ENCODE measurements around the gene MBD6.

MBD6 gene

DNA sequence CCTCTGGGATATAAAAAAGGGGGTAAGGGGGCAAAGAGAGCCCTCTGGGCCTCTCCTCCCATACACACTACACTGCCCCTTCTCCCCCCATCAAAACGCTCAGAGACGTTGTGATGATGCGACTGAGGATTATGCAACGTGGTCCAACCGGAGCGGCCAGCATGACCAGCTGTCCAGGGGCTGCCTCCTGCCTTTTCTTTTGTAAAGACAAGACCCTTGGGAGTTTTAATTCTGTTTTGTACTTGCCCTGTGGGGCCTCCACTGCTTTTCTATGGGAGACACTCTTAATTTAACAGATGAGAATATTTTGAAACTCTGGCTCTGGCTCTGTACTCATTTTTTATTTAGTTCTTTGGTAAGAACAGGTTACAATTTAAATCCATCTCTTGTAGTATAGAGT, 7.2 kb downstream of the MBD6 start:
- DNase-seq, result no peak

DNA sequence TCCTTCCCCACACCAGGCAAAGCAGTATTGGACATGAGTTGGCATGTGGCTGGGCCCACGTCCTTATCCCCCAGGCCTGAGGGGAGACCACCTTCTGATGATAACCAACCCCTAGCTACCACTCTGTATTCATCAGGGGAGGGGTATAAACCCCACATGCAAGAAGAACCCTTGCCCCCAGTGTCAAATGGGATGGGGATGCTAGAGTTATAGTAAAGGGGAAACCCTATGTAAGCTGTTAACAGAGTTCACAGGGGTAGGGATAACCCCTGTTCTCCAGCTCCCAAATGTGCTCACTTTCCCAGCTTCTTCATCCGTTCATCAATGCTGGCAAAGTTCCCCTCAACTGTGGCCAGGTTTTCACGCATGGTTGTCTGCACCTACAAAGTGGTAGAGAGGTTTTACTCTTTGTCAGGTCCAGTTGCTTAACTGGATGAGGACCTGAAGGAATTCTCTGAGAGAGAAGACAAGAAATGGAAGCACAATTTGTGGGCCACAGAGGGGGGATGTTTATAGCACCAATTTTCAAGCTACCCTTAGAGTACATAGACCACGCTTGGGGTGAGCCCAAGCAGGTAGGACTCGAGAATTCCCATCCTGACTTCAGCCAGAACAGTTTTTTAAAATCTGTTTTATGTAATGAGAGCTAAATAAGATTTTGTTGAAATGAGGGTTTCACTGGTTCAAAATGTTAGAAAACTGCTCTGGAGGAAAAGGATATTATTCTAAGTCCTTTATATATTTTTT, 7.9 kb downstream of the MBD6 start:
- no peak for DNase-seq

DNA sequence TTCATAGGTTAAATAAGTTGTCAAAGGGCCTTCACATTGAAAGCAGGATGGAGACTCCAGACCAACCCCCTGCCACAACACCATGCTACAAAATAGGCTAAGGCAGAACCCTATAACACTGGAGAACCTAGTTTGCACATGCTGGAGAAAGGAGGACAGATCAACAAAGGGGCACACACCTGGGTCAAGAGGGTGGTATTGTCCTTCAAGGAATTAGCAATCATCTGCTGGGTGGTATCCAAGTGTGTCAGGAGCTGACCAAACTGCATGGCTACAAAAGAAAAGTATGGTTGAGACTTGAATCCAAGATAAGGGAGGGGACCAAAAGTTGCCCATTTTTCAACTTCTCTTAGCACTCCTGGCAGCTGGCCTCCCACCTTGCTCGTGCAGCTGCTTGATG, 9.2 kb downstream of the MBD6 start:
- DNase-seq, result no peak

DNA sequence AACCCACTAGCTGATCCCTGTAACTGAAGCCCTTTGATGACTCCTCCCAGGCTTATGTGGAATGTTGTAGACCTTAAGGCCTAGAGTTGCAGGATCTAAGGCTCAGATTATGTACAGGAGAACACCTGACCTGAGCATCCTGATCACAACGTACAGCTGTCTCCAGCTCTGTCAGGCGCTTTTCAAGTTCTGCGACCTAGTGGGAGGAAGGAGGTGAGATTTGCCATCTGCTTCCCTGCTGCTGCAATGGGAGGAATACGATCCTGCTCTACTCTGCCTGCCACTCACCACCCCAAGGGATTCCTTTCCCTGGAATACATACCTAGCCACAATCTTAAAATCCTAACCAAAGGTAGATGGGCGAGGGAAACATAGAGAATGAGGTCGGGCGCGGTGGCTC, 10.5 kb downstream of the MBD6 start:
- no peak for DNase-seq

DNA sequence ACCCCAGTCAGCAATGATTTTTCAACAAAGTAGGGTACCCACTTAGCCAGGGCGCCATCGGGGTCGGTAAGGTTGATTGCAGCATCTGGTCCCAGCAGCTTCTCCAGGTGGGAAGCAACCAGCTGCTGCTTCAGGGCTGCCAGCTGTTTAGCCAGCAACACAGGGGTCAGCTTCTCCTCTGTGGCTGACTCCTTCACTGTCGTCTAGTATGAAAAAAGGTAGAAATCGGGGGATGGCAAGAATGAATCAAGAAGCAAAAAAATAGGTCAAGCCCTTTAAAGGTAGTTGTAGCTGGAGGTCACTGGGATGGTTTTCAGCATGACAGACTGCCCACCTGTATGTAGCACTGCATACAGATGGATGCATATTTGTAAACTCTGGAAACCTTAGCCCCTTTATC, 11.6 kb downstream of the MBD6 start:
- no peak for DNase-seq

DNA sequence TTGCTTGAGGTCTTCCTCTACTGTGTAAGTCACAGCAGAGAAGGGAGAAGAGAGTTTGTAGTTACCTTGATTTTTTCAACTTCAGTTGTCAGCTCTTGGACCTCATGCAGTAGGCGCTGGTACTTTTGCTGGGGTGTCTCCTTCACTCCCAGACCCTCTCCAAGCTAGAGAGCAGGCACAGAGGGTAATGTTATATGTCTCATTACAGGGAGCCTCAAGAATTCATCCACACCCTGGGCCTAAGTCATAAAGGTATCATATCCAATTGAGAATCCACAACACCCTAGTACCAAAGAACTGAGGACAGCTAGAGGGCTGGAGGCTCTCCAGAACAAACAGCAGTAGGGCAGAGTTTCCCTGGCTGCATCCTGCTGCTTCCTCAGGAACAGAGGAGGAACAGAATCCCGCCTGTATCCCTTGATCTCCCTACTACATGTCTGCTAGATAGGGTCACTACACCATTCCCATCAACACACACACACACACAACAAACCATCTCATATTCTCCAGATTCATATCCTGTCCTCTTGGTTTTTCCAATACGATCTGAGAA, 12.4 kb downstream of the MBD6 start:
- no peak for DNase-seq

DNA sequence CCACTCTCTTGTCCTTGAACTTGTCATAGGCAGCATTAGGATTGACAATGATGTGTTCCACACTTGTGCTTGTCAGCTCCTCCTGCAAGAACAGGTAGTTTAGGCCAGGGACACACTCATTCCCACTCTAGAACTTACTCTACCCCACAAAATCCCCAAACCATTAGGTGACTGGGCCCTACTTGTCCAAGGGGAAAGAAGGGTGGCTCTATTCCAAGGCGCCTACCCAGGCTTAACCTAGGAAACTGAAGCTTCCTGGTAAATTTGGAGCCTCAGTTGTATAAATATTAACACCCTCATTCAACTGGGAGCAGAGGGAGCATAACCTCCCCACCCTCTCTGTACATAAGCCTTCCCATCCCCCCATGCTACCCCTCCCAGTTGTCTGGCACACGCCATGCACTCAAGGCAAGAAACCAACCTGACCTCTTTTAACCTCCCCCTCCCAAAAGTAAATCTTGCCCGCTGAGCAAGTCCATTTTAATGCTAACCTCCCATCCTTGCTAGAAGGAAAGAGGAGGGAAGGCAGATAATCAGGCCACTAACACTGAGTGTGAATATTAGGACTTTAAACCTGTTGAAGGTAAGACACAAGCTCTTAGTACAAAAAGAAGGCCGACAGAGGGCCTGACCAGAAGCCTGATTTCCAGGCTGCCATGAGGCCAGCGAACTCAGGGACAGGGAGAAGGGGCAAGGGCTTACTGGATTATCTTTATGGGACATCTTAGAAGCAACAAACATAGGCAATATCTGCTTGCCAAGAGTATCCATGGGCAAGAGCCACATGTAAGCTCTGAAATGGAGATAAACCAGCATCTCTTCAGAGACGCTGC, 13.4 kb downstream of the MBD6 start:
- no peak for DNase-seq

DNA sequence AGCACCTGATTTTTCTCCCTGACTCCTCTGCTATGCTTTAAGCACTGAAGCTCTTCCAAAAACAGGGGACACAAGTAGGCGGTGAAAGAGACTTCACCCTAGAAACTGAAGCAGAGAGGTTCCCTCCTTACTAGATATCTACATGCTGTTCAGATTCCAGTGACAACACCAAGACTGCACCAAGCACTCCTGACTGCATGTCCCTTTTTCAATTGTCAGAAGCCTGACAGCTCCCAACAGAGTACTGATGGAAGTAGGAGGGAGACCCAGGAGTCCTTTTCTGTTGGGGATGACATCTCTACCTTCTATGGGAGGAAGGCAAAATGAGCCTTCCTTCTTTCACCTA, 13.9 kb downstream of the MBD6 start:
- DNase-seq, result no peak

DNA sequence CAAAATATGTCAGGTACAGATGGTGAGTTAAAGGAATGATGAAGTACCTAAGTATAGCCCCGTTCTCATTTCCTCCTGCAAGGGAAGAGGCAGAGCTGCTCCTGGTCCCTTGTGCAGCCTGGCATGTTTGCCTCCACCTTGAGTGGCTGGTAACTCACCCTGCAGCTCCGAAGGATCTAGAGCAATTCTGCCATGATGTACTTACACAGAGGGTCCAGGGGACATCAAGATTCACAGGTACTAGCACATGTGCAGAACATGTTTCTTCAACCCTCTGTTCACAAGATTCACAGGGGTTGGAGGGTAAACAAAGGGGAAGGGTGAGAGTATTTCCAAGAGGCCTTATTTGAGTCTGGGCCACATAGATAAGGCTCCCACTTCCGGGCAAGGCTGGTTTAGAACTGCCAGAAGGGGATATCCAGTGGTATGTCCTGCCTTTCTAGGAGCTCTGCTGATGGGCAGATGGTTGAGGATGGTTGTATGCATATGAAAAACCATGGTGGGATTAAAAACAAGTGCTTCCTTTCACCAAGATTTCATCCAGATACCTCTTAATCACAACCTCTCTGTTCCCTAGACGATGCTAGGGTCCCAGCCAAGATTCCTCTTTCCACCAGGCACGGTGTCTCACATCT, 16.6 kb downstream of the MBD6 start:
- no peak for DNase-seq

DNA sequence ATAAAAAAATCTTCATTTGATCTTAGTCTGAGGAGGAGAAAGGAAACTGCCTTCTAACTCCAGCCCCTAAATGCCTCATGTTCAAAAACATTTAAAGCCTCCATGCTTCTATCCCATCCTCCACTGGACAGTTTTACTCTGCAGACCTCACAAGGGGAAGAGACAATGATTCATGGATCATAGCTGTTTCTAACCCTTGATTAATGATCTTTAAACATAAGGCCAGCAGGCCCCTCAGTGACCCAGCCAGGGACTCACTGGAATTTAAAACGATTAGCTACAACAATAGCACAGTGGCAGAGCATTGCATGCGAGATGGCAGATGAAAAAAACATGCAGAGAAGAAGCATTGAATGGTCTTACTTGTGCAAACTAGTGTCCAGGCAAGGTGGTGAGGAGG, 18.4 kb downstream of the MBD6 start:
- no peak for DNase-seq

DNA sequence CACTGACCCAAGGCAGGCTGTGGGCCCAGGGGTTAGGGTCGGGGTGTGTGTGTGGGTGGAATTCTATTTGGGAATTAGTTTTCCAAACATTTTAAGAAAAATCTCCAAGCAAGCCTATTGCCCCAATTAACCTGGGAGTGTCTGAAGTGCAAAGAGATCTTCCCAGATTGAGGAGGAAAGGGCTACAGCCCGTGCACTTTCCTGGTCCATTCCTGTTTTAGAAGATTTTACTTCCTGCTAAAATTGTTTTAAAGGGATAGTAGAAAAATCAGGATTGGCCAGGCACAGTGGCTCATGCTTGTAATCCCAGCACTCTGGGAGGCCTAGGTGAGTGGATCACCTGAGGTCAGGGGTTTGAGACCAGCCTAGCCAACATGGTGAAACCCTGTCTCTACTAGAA, 19.1 kb downstream of the MBD6 start:
- DNase-seq, result no peak

DNA sequence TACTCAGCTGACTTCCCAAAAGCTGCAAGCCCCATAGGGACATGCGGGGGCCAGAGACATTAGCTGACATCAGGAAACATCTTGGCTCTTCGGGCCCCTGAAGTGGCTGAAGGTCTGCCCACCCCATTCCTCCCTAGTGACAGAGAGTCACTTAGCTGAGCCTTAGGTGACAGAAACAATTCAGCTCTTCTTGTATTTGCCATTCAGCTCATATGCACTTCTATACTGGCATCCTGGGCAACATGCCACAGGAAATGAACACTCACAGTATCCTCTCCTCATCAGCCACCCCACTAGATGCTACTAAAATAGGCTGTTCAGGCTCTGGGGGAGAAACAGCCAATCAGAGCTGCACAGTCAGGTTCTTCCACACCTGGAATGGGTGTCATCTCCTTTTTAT, 21.0 kb downstream of the MBD6 start:
- no peak for DNase-seq

DNA sequence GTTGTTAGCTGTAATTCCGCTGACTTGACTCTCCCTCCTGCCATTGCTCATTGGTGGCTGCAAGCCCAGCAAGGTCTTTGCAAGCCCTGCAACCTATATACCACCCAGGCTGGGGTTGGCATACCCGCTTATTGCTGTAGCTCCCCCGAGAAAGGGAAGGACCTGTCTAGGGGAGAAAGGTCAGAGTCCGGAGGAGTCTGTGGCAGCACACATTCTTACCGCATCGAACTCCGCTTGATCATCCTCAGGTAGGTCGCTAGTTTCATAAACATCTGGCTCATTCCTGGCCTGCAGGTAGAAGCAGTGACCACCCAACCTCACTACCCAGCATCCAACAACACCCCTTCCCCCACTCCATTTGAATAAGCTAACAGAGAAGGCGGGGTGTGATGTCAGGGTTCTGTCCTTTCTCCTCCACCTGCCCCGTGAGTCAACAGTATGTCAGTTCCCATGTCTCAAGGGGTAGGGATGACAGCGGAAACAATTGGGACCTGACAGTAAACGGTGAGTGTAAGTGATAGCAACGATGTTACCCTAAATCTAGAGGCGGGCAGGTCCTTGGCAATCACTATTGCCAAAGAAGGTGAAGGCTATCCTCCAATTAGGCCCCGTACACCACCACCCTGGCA, 23.3 kb downstream of the MBD6 start:
- DNase-seq, result no peak

DNA sequence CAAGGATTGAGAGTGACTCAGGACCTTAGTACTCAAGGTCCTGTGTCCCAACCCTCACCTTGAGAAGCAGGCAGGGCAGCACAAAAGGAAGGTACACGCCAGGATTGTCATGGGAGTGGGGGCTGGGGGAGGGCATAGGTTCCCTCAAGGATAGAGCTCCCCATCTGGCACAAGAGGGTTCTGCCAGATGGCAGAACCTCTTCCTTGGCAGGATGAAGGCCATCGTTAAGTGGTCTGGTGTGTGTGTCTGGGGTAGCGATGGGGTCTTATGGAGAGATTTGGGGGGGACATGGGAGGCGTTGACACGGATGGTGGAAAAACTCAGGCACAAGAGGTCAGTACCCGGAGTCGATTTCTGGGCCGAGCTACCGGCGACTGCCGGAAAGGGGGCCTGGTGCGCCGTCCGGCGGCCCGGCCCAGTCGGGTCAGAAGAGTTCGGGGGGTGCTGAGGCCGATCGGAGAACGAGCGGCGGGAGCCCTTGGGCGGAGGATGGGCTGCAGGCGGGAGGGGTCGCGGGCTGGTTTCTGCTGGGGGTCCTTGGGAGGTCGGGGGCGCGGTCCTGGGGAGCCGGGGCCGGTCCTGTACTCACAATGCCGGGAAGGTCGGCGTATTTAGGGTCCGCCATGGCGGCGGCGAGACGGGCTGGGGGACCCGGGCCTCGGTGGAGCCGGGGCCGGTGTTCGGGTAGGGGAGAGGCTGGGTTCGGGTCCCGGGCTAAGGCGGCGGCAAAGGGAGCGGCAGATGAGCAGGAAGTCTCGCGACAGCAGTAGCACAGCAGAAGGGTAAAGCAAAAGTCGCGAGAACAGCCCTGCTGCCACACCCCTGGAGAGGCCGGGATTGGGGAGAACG, 24.0 kb downstream of the MBD6 start, which contains the start of gene DCTN2:
Gene DCTN2 (minus strand): TSS at position 755 of the 850 bp plus-strand sequence. CDS start 129 bp downstream, at position 626.
- peak; percentile 94 for DNase-seq

DNA sequence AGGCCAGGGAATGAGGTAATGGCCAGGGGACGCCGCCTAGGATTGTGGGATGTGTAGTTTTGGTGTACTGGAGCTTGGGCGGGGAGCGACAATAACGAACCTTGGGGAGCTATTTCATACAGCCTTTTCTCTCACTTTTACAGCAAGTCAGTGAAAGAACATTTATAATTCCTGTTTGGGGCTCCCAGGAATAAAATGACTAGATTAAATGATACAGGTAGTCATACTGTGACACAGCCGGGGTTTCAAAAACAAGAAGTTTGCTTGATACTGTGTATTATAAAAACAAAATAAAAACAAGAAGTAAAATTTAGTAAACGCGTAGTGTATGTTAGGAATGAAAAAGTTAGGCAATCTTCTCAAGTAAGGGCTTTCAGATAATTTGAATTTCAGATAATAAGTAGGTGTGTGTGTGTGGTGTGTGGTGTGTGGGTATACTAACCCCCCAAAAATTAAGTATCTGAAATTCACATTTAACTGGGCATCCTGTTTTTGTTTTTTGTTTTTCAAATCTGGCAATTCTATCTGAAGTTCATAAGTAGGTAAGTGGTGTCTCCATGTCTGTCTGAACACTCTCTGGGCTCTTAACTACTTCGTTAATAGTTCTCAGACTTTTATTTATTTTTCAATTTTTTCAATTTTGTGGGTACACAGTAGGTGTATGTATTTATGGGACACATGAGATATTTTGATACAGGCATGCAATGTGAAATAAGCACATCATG, 24.8 kb downstream of the MBD6 start:
- no peak for DNase-seq

DNA sequence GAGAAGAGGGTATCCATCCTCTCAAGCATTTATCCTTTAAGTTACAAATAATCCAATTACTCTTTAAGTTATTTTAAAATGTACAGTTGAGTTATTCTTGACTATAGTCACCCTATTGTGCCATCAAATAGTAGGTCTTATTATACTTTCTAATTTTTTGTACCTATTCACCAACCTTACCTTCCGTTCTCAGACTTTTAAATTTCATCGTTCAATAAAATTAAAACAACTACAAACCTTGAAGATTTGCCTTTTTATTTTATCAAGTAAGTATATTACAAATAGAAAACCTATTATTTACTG, 25.3 kb downstream of the MBD6 start:
- DNase-seq, result no peak

DNA sequence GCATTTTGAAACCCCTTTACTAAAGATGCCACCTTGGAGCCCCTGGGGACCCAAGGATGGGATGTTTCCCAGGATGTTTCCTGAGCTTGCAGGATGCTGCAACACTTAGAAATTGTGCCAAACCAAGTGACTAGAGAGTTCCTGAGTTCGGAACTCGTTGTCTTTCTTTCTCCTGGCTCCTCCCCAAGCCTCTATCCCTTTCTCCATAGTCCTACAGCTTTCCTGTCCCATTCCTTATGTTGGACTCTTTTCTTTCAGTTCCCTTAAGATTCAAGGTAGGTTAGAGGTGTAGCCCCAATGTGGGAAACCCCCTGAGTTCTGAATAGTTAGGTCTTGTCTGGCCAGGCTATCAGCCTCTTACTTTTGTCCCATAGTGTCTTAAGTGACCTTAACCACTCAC, 25.9 kb downstream of the MBD6 start:
- no peak for DNase-seq

DNA sequence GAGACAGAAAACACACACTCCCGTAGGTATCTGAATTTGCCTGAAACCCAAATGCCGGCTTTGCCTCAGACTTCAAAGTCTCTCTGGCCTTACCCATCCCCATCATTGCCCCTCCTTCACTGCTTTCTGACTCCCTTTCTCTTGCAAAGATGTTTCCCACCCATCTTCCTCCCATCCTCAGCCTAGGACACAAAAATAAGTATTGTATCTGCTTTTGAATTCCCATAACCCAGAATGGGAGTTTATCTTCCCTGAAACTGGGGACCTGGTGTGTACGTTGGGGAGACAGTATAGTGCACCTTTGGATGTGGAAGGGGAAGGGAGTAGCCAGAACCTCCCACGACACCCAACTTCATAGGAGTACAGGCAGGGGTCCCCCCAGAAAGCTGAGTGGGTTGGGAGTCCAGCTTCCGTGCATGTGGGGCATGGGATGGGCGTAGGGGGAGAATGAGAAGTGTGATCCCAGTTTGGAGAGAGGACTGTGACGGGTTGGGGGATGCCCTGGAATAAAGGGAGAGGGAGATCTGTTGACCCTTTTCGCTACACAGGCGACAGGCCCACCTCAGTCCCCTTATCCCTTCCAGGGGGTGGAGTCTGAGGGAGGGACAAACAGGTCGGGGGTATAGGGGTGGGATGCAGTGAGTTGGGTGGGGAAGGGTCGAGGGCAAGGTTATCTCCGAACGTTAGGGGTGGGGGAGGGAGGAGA, 26.7 kb downstream of the MBD6 start:
- DNase-seq, result no peak

DNA sequence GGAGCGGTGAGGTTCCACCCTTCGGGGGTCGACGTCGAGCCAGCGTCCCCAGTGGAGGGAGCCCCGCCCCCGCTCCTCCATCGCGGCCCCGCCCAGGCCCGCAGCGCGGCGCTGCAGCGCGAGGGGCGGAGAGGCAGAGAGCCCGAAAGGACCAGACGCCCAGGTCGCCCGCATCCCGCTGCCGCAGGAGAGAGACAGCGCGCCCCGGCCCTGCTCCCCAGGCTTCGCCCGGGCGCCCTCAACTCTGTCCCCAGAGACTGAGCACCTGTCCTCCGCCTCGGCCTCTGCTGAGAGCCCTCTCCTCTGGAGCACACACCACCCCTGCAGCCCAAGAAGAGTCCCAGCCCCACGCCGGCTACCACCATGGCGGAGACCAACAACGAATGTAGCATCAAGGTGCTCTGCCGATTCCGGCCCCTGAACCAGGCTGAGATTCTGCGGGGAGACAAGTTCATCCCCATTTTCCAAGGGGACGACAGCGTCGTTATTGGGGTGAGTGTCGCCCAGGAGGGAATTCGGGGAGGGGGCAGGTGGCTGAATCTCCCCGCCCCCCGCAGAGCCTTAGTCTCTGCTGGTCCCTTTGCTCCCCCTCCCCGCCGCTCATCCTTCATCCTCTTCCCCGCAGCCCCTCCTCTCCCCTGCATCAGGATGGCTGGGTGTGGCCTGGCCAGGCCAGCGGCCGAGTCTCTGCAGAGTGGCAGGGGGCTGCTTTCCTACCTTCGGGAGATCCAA, 27.5 kb downstream of the MBD6 start, which contains the start of gene KIF5A:
Gene KIF5A (plus strand): TSS at position 136 of the 732 bp plus-strand sequence. CDS start 228 bp downstream, at position 364.
- peak; percentile 62 for DNase-seq
